Islet precursor cell (in vitro differentiated cells): ENCODE measurements around the gene CBX6.

ENCODE experiments used
- DNase-seq: peaks from one replicate; pipeline ENCODE4 v3.0.0-alpha.2; 2018

Gene CBX6

GRCh38 chr22:38839686-38840085 is 32.3 kb downstream of the CBX6 start:
- no peak for DNase-seq

GRCh38 chr22:38837414-38837928 is 34.5 kb downstream of the CBX6 start:
- no peak for DNase-seq

GRCh38 chr22:38835888-38836301 is 36.1 kb downstream of the CBX6 start:
- no peak for DNase-seq

- no peak for DNase-seq
Observed at GRCh38 chr22:38834991-38835390, 37.0 kb downstream of the CBX6 start.

- no peak for DNase-seq
Observed at GRCh38 chr22:38834215-38834953, 37.6 kb downstream of the CBX6 start.

DNA sequence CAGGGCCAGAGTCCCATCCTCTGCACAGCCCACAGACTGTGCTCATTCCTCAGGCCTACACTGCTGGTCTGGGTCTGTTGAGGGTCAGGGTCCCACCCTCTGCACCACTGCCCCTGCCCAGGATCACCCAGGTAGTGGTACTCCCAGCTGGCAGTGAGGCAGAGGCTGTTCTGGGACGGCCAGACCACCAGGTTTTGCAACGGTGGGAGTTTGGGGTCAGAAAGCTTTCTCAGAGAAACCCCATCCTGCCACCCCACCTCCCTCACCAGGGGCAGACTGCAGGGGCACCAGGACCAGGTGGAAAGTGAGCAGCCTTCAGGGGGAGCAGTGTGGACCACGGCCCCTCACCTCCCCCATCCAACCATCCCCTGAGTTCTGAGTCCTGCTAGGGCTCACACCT is 39.0 kb downstream of the CBX6 start:
- no peak for DNase-seq

GRCh38 chr22:38832005-38832978 is 39.7 kb downstream of the CBX6 start:
- no peak for DNase-seq

- DNase-seq, result peak; percentile 64
Observed at GRCh38 chr22:38831166-38831945, 40.7 kb downstream of the CBX6 start.

DNA sequence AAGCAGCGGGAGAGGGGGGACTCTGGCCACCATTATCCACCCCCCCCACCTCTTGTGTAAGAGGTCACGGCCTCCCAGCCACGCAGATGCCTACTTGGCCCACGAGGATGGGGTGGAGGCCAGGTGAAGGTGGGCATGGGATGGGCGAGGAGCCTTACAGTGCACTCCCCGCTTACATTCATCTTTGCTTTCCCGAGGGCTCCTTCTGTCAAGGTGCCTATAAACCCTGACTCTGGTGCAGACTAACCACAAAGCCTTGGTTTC is 41.2 kb downstream of the CBX6 start:
- no peak for DNase-seq

DNA sequence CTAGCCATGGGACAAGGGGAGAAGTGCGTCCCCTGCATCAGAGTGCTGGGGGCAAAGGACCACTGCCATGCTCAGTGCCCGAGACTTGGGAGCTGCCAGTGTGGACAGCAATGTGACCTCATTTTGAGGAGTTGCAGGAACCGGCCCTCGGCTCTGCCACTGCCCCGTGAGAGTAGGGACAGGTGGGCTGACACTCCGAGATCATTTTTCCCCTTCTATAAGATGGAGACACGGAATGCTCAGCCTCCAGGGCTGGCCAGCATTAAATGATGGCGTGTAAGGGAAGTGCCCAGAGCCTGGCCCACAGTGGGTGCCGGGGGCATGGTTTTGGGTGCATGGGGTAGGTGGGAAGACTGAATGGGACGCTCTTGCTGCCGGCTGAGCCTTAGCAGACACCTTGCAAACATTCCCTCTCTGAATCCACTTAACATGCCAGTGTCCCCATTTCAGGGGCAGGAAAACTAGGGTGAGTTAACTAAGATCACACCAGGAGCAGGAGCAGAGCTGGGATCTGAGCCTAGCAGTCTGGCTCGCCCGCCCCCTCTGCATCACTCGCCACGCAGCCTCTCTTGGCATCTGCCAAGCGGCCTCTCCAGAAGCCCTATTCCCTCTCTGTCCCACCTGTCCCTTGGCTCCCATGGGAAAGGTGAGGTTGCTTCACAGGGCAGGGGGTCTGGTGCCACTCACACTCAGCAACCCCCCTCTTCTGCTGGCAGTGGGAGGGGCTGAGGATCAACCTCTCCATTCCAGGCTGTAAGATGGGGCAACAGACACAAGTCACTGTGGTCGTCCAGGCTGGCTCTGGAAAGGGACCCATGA is 41.8 kb downstream of the CBX6 start:
- DNase-seq, result no peak

GRCh38 chr22:38829485-38829884 is 42.5 kb downstream of the CBX6 start:
- DNase-seq, result no peak

DNA sequence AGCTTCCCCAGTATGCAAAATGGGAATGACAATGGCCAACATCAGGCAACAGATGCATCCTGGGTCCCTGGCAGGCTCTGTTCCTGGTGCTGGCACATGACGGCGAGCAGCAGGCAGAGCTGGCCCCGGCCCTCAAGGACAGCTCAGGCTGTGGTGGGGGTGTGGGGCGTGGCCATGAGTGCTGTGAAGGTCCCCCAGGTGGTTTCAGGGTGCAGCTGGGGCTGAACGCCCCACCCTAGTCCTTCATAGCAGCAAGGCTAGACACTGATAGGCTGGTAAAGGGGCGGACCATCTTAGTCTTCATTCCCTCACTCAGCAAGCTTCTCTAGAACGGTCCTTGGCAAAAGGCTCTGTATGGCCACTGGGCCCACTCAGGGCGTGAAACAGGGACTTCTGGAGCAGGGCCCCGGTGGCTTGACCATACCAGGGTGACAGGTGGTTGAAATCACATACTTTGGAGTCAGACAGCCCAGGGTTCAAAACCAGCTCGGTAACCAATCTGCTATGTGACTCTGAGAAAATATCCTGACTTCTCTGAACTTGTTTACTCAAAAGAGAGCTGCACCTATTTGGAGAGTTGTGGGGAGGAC is 43.3 kb downstream of the CBX6 start:
- DNase-seq, result no peak

DNA sequence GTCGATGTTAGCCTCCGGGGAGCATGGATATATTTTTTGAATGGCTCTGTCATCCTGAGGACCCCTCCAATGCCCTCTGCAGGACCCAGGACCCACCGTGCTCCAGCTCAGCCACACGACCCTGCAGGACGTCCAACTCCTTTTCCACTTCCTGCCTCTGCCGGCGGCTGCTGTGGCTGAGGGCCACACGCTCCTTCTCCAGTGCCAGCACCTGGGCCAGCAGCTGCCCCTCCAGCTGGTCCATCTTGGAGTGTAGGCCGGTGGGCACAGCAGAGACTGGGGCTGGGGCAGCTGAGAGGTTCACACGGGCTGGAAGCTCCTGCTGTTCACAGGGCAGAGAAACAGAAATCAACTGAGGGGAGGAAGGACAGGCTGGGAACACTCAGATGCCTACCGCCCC is 43.8 kb downstream of the CBX6 start:
- no peak for DNase-seq

DNA sequence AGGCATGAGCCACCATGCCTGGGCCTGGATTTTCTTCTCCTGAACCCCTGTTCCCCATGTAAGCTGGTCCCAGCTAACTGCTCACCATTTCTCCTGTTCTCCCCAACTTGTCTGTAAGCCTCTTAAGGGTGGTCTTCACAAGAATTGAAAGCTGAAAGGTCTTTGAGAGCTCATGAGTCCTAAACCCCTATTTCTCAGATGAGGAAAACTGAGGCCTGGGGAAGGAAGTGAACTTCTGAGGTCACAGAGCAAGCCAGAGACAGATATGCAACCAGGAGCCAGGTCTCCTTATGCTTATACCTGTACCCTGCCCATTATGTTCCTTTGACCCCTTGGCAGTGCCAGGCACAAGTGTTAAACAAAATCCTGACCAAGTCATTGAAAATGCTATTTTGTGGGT is 44.5 kb downstream of the CBX6 start:
- no peak for DNase-seq

GRCh38 chr22:38826801-38827200 is 45.2 kb downstream of the CBX6 start:
- no peak for DNase-seq

DNA sequence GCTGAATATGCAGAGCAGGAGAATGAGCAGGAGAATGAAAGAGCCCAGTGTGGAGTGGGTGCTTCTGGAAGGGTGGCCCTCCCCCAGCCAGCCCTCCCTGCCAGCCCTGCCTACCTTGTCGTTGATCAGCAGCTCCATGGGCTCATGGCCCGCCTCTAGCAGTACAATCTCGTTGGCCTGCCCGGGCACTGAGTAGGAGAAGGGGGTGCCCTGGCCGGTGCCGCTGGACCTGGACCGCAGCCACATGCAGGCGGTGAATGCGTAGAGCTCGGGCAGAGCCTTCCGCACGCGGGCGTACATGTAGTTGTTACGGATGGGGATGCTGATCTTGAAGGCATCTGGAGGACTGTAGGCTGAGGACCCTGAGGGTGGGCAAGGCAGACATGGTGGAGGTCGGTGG is 45.6 kb downstream of the CBX6 start:
- DNase-seq, result no peak

DNA sequence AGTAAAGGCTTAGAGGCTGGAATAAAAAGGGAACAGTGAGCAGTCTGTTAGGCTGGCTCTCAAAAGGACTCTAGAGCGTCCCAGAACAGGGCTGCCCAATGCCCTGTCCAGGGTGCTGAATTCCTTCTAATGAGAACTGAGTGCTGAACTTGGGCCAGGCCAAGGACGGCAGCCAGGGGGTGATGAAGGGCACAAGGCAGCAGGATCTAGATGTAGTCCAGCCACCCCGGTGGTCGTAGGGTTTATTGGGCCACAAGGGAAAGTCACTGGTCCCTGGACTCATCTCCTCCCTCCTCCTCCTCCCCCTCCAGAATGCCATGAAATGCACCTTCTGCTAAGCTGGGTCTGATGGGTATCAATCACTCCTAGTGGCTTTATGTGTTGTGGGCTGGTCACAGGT is 47.4 kb downstream of the CBX6 start:
- peak; percentile 92 for DNase-seq

DNA sequence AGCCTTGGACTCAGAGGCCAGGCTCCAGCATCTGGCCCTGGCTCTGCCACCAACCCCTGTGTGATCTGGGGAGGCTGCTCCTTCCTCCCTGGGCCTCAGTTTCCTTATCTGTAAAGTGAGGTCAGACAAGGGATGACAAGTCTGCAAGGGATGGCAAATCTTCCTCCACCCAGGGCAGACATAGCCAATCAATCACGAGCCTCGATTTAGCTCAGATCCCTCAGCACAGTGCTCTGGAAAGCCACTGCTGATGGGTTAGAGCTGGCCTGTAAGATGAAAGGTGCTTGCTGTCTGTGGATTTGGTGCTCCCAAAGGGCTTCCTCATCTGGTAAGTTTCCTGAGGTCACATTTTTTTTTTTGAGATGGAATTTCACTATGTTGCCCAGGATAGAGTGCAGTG is 48.4 kb downstream of the CBX6 start:
- DNase-seq, result no peak

DNA sequence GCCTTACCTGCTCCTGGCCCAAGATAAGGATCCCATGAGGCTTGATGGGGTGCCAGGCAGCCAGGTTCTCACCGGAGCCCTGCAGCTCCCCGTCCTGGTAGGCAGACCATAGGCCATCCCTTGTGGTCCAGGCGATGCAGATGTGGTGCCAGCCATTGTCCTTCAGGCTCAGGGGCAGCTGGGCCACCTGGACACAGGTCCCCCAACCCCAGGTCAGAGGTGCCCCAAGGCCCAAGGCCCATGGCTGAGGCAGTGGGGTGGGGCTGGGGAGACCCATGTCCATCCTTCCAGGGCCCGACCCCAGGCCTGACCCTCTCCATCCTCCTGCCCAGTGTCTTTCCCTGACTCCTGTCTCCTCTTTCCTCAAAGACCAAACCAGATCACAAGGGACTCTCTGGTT is 48.9 kb downstream of the CBX6 start:
- DNase-seq, result no peak

DNA sequence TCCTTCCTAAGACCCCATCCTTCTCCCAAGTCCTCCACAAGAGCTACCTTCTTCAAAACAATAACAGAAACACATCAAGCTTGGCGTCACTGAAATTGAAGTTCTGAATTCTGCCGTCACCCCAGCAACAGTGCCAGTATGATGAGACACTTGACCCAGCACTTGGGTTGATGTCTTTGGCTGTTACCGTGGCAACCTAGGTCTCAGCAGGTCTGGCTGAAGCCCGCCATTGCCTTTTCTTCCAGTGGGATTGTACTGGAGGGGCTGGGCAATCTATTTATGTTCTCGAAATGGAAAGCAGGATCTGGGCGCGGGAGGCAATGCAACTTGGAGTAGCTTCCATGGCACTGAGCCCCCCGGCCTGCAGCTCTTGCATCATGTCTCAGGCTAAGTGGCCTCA is 52.0 kb downstream of the CBX6 start:
- no peak for DNase-seq

DNA sequence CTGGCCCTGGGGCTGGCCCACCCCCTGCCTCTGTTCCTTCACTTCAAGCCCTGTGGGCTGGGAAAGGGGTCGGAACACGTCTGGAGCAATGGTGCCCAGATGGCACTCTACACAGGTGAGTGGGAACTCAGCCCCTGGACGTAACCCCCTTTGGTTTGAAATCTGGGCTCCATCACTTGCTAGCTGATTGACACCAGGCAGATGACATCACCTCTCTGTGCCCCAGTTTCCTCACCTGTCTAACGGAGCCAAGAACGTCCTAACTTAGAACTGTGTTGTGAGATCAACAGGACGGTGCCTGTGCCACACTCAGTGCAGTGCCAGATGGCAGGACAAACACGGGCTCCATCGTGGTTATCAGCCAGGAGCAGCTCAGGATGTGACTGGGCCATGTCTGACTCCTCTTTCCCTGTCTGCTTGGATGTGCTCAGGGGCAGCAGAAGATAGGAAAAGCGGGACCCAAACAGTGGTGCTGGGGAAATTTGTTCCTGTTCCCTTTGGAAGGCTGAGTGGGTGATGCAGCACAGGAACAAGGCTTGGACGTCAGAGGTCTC is 52.6 kb downstream of the CBX6 start:
- no peak for DNase-seq

- no peak for DNase-seq
Observed at GRCh38 chr22:38817196-38817595, 54.8 kb downstream of the CBX6 start.
